H7 (cell line): ENCODE results near the gene CD55. TPM values are rescaled to one million over a fixed set of nuclear protein-coding genes. Genes with fewer than 3 reads are reported as not detected.

Experiments
- DNase-seq: peaks from one replicate; pipeline ENCODE4 v3.0.0; 2012
- H3K27me3 ChIP-seq: 2 replicates; pipeline ENCODE4 v1.6.0; 2011; ENCODE audit warnings: mild to moderate bottlenecking, low read length; ENCODE audit not compliant: control insufficient read depth, insufficient read depth
- H3K36me3 ChIP-seq: replicated peaks from 2 replicates; pipeline ENCODE4 v1.5.1; 2011; ENCODE audit warnings: low read length; ENCODE audit not compliant: control insufficient read depth, insufficient read depth
- H3K4me3 ChIP-seq: 2 replicates; pipeline ENCODE4 v1.5.1; 2011; ENCODE audit warnings: low read depth, mild to moderate bottlenecking, control low read depth, low read length, moderate library complexity; ENCODE audit not compliant: insufficient read depth
- total RNA-seq: library from RNA; depleted of rRNA; stranded (reverse); fragments of >200 nt; shearing (Covaris generic); gene quantifications from 2 replicates; pipeline ENCODE4 v1.2.3, GENCODE V29; 2014; rRNA removed

The CD55 gene
- total RNA-seq, 1 experiment from 2014 or later = 15.8 TPM

DNA sequence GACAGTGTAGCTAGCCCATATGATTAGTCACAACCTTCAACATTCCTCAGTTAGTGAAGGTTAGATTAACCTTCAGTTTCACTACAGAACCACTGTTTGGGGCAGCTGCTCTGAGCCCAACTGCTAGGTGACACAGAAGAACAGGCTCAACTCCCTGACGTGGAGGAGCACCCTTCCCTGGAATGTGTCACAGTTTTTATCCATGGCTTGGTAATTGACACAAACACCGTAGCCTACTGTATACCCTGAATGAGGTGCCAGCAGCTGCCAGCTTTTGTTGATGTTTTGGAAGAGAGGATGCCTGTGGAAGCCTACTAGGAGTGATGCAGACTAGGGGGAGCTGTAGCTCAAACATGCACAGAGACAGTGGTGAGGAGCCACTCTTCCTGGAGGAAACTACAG lies 76.0 kb downstream of the CD55 start:
- Histone ChIP-seq H3K27me3 (no peaks in the 10 kb centered on the region), H3K36me3 (no peaks in the 10 kb centered on the region), H3K4me3 (no peak overlapping the region)
- DNase-seq = peak; percentile 45

DNA sequence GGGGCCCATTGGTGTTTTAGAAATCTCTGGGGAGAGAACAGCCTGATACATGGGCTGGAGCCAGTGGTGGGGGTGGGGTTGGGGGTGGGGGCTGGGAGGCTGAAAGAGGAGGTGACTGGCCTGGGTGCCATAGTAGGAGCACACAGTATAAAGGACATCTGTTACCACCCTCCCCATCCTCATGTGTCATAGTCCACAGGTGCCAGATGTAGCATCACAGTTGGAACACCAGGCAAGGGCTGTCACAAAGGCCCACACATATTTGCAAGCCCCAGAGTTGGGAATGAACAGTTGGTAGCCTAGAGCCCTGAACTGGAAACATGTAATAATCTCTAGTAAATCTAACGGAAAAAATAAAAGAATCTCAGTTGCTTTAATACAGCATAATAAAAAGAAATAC lies 77.5 kb downstream of the CD55 start:
- Histone ChIP-seq H3K27me3 (no peaks in the 10 kb centered on the region), H3K4me3 (no peak overlapping the region), H3K36me3 (no peaks in the 10 kb centered on the region)
- no peak for DNase-seq

DNA sequence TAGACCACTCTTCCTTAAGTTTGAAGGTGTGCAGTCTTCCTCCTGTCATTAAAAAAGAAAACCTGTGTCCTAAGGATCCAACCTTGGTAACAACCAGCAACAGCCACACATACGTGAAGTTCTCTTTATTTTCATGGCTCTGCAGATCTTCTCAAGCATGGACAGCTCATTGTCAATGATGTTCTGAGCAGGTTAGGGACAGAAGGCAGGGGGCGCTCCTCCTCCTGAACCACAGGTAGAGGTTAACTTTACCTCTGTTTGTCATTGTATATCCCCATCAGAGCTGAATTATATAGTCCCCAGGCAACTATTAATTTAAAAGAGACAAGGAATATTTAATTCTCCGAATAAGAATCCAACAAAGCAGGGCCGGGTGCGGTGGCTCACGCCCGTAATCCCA lies 80.1 kb downstream of the CD55 start:
- H3K36me3 ChIP-seq = no peaks in the 10 kb centered on the region
- H3K4me3 ChIP-seq = no peak overlapping the region
- H3K27me3 ChIP-seq = no peaks in the 10 kb centered on the region
- no peak for DNase-seq

DNA sequence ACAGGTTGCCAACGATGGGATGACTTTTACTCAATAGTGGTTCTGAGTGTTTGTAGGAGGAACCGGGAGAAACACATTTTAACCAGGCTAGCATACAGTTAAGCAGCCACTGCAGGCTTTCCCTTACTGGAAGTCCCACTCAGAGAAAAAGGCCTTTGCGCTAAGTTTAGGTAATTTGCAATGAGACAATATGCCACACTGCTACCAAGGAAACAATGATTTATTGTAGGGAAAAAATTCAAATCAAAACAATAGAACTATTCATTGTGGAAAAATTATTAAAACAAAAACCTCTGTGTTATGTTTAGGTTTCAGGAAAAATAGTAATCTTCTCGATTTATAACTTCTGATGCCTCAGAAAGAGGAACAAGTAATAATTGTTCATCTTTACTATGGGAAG lies 81.3 kb downstream of the CD55 start:
- H3K36me3 ChIP-seq = no peaks in the 10 kb centered on the region
- no peak for DNase-seq
- H3K27me3 ChIP-seq = no peaks in the 10 kb centered on the region
- no peak overlapping the region for H3K4me3 ChIP-seq

DNA sequence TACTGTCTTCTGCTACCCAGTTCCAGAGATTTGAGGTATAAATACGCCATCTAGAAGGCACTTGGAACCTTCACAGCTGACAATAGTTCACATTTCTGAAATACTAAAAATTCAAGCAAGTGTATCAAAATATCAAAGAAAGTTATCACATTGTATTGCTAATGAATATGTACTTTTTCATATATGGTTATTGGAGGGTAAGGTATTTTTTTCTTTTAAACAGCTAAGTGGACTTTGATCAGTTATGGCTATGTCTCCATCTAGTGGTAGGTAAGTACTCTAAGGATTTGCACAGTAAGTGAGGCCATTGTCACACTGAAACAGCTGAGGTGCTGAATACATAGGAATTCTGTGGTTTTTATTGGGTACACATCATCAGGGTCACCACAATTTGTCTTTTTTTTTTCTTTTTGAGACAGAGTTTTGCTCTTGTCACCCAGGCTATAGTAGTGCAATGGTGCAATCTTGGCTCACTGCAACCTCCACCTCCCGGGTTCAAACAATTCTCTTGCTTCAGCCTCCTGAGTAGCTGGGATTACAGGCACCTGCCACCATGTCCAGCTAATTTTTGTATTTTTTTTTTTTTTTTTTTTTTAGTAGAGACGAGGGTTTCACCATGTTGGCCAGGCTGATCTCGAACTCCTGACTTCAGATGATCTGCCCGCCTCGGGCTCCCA lies 83.5 kb downstream of the CD55 start:
- no peaks in the 10 kb centered on the region for H3K27me3 ChIP-seq
- DNase-seq = peak; percentile 55
- H3K36me3 ChIP-seq = no peaks in the 10 kb centered on the region
- H3K4me3 ChIP-seq = no peak overlapping the region

DNA sequence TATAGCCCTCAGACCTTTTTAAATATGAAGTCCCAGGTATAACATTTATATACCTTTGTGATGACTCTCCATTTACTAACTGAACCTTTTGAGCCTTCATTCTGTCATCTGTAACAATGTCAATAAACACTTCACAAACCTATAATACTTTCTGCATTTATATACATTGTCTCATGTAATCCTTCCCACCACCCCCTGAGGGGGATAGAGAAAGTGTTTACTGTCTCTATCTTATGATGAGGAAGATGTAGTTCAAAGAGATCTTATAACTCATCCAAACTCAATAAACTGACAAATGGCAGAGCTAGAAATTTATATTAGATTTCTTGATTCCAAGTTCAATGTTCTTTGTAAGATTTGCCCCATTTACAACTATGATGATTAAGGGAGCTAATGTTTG lies 84.3 kb downstream of the CD55 start:
- no peak for DNase-seq
- Histone ChIP-seq H3K4me3 (no peak overlapping the region), H3K27me3 (no peaks in the 10 kb centered on the region), H3K36me3 (no peaks in the 10 kb centered on the region)

DNA sequence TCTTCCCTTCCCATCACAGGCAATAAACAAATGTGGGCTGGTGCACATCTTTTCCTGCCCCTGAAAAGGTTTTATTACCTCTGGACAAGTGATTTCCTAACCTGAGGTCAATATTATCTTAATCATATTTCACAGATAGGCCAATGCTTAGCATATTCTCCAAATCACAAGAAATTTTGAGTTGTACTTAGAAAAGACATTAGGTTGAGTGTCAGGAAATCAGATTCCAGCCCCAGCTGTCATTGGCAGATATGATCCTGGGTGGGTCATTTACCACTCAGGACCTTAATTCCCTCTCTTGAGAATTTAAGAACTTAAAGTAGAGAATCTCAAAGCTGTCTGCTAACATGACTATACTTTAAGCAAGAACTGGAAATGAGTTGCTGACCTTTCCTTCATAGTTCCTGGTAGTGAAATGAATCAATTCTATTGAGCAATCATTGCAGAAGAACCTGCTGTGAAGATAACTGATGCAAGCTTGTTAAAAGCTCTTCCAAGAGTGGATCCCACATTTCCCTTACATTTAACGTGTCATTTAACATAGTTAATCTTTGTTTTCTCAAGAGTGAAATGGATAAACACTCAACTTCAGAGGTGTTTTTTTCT lies 86.3 kb downstream of the CD55 start:
- DNase-seq = no peak
- Histone ChIP-seq H3K4me3 (no peak overlapping the region), H3K36me3 (no peaks in the 10 kb centered on the region), H3K27me3 (no peaks in the 10 kb centered on the region)

Other genes starting within 250 kb of the CD55 start
- gene C4BPB, start 232.8 kb upstream of the CD55 start, total RNA-seq = not detected in 2 replicates
- gene C4BPA, start 217.4 kb upstream of the CD55 start, total RNA-seq = not detected in 2 replicates
- gene CR2, start 132.7 kb downstream of the CD55 start, total RNA-seq = 0.48 and 1.00 TPM in 2 replicates
- gene CR1, start 174.5 kb downstream of the CD55 start, total RNA-seq = 0.07 TPM in 2 replicates